Measurements from ENCODE around the gene TENM4.

Gene TENM4

GRCh38 chr11:79382301-79383050 is 58.4 kb downstream of the TENM4 start:
- no peak for DNase-seq

DNA sequence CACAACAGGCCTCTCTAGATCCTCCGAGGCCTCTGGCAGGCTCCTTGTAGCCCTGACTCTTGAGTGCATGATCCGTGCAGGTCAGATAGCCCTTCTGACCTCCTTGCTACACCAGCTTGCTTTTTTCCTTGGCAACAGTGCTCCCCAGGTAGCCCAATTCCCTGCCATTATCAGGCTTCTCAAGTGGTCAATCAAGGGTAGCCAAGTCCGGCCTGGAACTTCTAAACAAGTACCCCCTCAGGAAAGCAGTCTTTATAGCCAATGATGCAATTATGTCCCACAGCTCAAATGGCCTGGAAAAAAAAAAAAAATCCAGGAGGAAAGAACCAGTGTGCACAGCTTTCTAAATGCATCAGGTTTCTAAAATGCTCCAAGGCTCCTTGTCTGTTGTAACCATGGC is 59.8 kb downstream of the TENM4 start:
- no peak for DNase-seq

GRCh38 chr11:79377406-79377805 is 63.4 kb downstream of the TENM4 start:
- DNase-seq, result no peak

GRCh38 chr11:79375818-79376550 is 64.8 kb downstream of the TENM4 start:
- no peak for DNase-seq

DNA sequence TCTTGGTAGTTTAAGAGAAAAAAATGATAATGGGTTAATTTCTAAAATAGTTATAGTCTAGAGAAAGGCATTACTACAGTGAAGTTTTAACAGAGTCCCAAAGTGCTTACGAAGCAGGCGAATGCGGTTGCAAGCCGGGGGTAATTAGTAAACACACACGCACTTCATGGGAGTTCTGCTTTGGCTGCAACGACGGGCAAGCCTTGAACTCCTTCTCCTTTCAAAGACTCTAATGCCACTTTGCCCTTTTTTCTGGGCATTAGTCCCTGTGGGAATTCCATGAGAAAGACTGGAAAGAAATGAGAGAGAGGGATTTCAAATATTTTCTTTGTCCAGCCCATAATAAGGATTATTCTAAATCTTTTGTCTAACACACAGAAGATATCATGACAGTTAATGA is 66.1 kb downstream of the TENM4 start:
- no peak for DNase-seq

- DNase-seq, result no peak
Measured at GRCh38 chr11:79371724-79372123, 69.1 kb downstream of the TENM4 start.

DNA sequence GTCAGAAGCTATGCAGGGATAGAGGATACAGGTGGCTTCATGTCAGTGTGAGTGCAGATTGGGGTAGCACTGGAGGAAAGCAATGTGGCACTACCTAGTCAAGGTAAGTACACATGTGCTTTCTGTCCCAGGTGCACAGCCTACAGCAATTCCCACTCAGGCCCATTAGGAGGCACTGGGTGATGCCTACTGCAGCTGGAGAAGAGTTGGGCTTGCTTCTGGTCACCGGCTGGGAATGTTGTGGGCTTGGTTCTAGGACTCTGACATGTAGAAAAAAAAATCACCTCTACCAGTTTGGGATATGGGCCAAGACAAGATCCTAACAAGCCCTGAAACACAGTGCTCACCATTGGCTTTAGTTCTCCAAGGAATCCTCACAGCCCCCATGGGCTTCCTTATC is 69.7 kb downstream of the TENM4 start:
- DNase-seq, result no peak

GRCh38 chr11:79369055-79369454 is 71.8 kb downstream of the TENM4 start:
- DNase-seq, result no peak

GRCh38 chr11:79367844-79368243 is 73.0 kb downstream of the TENM4 start:
- DNase-seq, result no peak

DNA sequence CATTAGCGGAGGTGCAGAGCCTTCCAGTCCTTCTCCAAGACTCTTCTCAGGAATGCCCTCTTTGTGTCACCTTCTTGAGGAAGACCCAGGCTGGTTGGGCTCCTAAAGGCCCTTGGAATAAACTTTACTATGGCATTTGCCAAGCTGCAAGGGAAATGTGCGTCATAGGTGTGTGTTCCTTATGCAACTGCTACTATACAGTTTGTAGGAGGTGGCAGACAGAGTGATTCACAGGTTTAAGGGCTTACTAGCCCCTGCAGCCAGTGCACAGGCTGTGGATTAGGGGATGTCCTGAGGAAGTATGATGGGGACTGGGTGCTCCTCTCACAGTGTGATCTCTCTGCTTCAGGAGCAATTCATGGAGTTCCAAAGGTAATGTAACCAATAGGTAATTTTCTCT is 74.6 kb downstream of the TENM4 start:
- no peak for DNase-seq

DNA sequence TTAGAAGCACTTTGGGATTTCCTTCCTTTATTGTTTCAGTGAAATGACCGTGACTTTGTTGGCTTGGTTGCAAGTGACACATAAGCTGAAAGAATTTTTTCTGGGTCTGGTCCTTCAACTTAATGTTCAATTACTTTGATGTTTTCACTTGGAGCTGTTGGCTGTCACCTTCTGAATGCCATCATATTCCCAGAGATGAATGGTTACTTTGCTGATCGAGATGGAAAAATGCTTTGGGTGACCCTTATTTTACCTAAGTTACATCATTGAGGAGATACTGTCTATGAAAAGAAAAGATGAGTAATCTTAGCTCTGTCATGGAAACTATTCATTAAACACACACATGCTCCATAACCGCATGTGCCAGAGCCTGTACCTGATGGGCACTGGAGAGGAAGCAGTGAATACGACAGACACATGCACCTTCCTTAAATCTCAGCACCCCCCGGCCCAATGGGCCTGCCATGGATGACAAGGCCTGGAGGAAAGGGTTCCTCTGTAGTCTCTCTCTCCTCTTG is 76.9 kb downstream of the TENM4 start:
- no peak for DNase-seq

DNA sequence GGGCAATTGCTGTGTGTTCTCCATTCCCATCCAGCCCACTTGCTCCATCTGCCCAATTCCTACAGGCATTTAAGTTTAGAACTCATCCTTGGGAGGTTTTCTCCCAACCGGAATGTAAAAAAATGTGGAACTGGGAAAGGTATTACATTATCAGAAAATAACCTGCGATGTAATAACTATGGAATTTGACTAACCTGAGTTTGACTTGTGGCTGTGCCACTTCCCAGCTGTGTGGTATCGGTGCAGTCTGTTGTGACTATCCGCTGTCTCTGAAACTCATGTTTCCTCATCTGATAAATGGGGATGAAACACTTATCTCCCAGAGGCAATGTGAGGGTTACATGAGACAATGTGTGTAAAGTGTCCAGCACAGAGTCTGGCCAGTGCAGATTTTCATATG is 77.6 kb downstream of the TENM4 start:
- DNase-seq, result no peak

- DNase-seq, result no peak
Measured at GRCh38 chr11:79362821-79363220, 78.0 kb downstream of the TENM4 start.

- DNase-seq, result no peak
Measured at GRCh38 chr11:79362206-79362757, 78.5 kb downstream of the TENM4 start.

GRCh38 chr11:79358258-79358657 is 82.6 kb downstream of the TENM4 start:
- no peak for DNase-seq

DNA sequence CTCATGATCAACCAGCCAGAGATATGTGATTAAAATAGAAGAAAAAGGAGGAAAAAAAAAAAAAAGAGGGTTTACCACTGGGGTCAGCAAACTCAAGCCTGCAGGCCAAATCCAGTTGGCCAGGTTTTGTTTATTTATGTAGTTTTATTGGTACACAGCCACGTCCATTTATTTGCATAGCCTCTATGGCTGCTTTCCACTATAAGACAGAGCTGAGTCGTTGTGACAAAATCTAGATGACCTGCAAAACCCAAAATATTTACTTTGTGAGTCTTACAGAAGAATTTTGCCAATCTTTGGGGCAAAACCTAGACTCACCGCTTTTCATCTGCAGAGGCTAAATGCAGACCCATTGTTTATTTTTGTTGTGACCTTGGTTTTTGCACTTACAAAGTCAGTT is 87.1 kb downstream of the TENM4 start:
- DNase-seq, result no peak

DNA sequence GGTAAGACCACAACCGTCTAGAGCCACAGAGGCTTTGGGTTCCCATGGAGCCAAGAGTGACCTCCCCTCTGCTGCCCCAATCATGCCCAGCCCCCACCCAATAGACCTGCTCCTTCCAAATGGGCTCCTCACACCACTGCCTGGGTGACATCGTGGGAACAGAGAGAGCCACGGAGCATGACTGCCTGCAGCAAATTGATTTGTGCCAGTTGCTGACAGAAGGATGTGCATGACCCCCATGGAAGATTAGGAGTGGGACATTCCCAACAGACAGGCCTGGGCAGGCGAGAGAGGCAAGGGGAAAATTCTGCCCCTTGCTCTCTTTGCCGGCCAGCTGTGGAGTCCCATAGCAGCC is 88.5 kb downstream of the TENM4 start:
- DNase-seq, result no peak

DNA sequence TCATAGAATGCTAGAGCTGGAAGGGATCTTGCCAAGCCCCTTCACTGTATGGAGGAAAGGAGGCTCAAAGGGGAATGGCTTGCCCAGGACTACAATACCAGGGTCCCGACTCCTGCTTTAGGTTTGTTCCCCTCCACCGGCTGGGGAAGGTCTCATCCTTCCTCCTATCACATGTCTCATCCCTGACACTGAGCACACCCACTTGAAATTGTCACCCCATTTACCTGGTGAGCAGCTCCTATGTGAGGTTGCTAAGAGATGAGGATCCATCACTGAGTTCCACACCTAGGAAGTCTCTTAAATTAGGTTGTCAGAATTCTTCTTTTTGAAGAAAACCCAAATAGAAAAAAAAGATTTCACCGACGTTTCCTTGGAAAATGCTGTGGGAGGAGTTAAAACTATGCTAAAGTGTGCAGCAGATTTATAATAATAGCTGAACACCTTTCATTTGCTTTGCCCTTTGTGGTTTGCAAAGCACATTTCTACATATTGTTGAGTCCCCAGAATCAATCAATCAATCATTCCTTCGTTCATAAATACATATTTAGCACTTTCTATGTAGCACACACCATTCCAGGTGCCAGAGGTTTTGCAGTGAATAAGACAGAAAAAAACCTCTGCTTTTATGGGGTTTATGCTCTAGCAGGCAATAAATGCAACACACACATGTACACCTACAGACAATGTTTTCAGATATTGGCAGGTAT is 91.7 kb downstream of the TENM4 start:
- DNase-seq, result no peak

GRCh38 chr11:79346021-79346420 is 94.8 kb downstream of the TENM4 start:
- no peak for DNase-seq

GRCh38 chr11:79344753-79345294 is 96.0 kb downstream of the TENM4 start:
- DNase-seq, result no peak

GRCh38 chr11:79342686-79343085 is 98.1 kb downstream of the TENM4 start:
- no peak for DNase-seq

- no peak for DNase-seq
Measured at GRCh38 chr11:79342236-79342635, 98.6 kb downstream of the TENM4 start.

GRCh38 chr11:79340535-79340934 is 100.3 kb downstream of the TENM4 start:
- DNase-seq, result no peak
